ENCODE measurements around the gene TTC16.

- TF ChIP-seq POLR2A (IDR thresholded peaks at IDR 0.05) (no peak), CTCF (IDR thresholded peaks at IDR 0.05) (no peak), POLR2AphosphoS5 (IDR thresholded peaks at IDR 0.05) (no peak)
Observed at GRCh38 chr9:127703289-127703946, 12.5 kb upstream of the TTC16 start.
